GM12891 (cell line): ENCODE measurements around the gene FIBP.

Experiments used
- PAX5 ChIP-seq: IDR thresholded peaks from 2 replicates; pipeline ENCODE4 v1.6.1; 2011; ENCODE audit warnings: low read length, moderate library complexity, mild to moderate bottlenecking; ENCODE audit not compliant: insufficient read depth, severe bottlenecking
- POLR2A ChIP-seq: IDR thresholded peaks from 2 replicates; pipeline ENCODE4 v1.6.1; 2011; ENCODE audit warnings: low read depth, low read length, control low read depth
- POLR2AphosphoS5 ChIP-seq: IDR thresholded peaks from 2 replicates; pipeline ENCODE4 v1.6.1; 2011; ENCODE audit warnings: low read depth, low read length, control low read depth
- POU2F2 ChIP-seq: IDR thresholded peaks from 2 replicates; pipeline ENCODE4 v1.6.1; 2011; ENCODE audit warnings: low read depth, mild to moderate bottlenecking, control low read depth, low read length, moderate library complexity
- TAF1 ChIP-seq: IDR thresholded peaks from 2 replicates; pipeline ENCODE4 v1.6.1; 2011; ENCODE audit warnings: low read depth, low read length, control low read depth

DNA sequence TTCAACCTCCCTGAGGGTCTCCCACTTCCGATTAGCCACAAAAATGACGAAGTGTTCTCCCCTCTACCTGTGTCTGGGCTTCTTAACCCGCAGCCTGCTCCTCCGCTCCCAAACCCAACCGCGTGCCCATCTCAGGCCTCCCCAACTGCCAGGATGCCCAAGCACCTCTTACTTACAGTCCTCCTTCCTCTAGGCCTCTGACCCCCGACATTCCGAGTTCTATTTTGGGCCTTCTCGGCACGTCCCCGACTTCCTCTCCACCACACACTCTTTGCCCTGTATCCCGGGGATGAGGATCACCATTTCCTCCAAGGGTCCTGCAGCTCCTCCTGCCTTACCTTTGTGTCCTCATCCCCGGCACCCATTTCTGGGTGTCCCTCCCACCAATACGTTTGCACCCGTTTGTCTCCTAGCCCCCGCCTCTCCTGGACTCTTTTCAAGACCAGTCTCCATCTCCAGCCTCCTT is 28.4 kb downstream of the FIBP start:
- TF ChIP-seq POLR2AphosphoS5 (peak; percentile 39), PAX5 (no peak), POLR2A (no peak; the same call in 1 of the 2 replicates), POU2F2 (no peak; the same call in 1 of the 2 replicates), TAF1 (no peak)
